ENCODE data around the gene ATP6V1G2.

Gene ATP6V1G2

DNA sequence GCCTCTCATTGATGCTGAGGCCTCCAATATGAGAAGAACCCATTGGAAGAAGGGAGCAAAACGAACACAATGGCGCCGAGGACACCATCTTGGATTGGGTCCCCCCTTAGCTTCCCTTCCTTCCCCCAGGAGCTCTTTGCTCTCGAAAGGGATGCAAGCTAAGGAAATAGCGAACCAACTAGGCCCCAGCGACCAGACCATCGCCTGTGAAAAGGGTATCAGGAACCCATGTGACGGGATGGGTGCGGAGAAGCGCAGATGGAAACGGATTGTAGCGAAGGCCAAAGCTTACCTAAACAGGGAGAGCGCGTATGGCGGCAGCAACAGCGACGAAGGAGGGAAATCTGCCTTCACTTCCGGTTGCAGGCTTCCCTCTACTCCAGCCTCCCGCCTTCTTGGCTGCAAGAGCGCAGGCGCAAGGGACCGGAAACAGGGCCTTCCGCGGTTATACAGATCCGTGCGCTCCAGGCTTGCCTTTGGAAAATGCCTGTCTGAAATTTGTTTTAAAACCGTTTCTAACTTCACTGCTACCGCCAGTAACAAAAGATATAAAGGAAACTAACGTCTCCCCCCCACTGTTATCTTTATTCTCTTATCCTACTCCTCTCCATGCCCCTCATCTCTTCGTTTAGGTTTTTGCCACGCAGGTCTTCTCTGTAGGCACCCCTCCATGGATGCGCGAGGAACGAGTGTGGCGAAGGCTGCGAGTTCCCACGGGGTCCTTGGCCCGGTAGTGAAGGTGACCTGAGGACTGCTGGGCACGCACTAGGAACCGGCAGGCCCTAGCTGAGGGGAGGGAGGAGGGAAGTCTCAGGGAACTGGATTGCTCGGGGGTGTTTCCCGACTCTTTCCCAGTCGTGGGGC, 4.5 kb downstream of the ATP6V1G2 start, which contains the start of gene DDX39B (continued):
- TF ChIP-seq ZBTB20 (tag by site-specific recombination; IDR thresholded peaks at IDR 0.05) (peak; percentile 95), ZNF701 (tag by site-specific recombination; IDR thresholded peaks at IDR 0.05) (peak; percentile 97), ZNF341 (tag by site-specific recombination; IDR thresholded peaks at IDR 0.05; ENCODE audit: low read depth) (peak; percentile 64), ZNF155 (tag by site-specific recombination; IDR thresholded peaks at IDR 0.05) (no peak), ZNF391 (tag by site-specific recombination; IDR thresholded peaks at IDR 0.05; ENCODE audit: borderline replicate concordance, low read depth) (peak; percentile 96; the same call in 1 of the 2 replicates), ZNF132 (tag by site-specific recombination; IDR thresholded peaks at IDR 0.05; ENCODE audit: borderline replicate concordance) (no peak), ZNF623 (tag by site-specific recombination; IDR thresholded peaks at IDR 0.05) (no peak; the same call in none of the 2 replicates), ZNF621 (tag by site-specific recombination; IDR thresholded peaks at IDR 0.05) (no peak), KLF7 (tag by site-specific recombination; IDR thresholded peaks at IDR 0.05; ENCODE audit: borderline replicate concordance) (no peak), ZNF23 (tag by site-specific recombination; IDR thresholded peaks at IDR 0.05; ENCODE audit: borderline replicate concordance) (no peak), ZNF529 (tag by site-specific recombination; IDR thresholded peaks at IDR 0.05; ENCODE audit: insufficient replicate concordance) (no peak), ZNF350 (tag by site-specific recombination; IDR thresholded peaks at IDR 0.05) (no peak), ZNF785 (tag by site-specific recombination; IDR thresholded peaks at IDR 0.05) (peak; percentile 47; the same call in 1 of the 2 replicates), ZNF394 (tag by site-specific recombination; IDR thresholded peaks at IDR 0.05; ENCODE audit: borderline replicate concordance) (peak; percentile 85; the same call in 1 of the 2 replicates), ZNF830 (tag by site-specific recombination; IDR thresholded peaks at IDR 0.05; ENCODE audit: low read depth) (no peak), ZNF510 (tag by site-specific recombination; IDR thresholded peaks at IDR 0.05; ENCODE audit: insufficient replicate concordance) (no peak), ZNF423 (tag by site-specific recombination; IDR thresholded peaks at IDR 0.05) (no peak)
- TF ChIP-seq, protein P1, sequence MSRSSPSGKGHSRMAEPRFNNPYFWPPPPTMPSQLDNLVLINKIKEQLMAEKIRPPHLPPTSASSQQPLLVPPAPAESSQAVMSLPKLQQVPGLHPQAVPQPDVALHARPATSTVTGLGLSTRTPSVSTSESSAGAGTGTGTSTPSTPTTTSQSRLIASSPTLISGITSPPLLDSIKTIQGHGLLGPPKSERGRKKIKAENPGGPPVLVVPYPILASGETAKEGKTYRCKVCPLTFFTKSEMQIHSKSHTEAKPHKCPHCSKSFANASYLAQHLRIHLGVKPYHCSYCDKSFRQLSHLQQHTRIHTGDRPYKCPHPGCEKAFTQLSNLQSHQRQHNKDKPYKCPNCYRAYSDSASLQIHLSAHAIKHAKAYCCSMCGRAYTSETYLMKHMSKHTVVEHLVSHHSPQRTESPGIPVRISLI (tag by site-specific recombination; IDR thresholded peaks at IDR 0.05) = no peak
- TF ChIP-seq, protein P2, sequence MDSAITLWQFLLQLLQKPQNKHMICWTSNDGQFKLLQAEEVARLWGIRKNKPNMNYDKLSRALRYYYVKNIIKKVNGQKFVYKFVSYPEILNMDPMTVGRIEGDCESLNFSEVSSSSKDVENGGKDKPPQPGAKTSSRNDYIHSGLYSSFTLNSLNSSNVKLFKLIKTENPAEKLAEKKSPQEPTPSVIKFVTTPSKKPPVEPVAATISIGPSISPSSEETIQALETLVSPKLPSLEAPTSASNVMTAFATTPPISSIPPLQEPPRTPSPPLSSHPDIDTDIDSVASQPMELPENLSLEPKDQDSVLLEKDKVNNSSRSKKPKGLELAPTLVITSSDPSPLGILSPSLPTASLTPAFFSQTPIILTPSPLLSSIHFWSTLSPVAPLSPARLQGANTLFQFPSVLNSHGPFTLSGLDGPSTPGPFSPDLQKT (IDR thresholded peaks at IDR 0.05; ENCODE audit: borderline replicate concordance, low read depth, low read length) = peak; percentile 98
- TF ChIP-seq, protein P3, sequence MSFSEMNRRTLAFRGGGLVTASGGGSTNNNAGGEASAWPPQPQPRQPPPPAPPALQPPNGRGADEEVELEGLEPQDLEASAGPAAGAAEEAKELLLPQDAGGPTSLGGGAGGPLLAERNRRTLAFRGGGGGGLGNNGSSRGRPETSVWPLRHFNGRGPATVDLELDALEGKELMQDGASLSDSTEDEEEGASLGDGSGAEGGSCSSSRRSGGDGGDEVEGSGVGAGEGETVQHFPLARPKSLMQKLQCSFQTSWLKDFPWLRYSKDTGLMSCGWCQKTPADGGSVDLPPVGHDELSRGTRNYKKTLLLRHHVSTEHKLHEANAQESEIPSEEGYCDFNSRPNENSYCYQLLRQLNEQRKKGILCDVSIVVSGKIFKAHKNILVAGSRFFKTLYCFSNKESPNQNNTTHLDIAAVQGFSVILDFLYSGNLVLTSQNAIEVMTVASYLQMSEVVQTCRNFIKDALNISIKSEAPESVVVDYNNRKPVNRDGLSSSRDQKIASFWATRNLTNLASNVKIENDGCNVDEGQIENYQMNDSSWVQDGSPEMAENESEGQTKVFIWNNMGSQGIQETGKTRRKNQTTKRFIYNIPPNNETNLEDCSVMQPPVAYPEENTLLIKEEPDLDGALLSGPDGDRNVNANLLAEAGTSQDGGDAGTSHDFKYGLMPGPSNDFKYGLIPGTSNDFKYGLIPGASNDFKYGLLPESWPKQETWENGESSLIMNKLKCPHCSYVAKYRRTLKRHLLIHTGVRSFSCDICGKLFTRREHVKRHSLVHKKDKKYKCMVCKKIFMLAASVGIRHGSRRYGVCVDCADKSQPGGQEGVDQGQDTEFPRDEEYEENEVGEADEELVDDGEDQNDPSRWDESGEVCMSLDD (tag by site-specific recombination; IDR thresholded peaks at IDR 0.05) = peak; percentile 76
- TF ChIP-seq, protein P4, sequence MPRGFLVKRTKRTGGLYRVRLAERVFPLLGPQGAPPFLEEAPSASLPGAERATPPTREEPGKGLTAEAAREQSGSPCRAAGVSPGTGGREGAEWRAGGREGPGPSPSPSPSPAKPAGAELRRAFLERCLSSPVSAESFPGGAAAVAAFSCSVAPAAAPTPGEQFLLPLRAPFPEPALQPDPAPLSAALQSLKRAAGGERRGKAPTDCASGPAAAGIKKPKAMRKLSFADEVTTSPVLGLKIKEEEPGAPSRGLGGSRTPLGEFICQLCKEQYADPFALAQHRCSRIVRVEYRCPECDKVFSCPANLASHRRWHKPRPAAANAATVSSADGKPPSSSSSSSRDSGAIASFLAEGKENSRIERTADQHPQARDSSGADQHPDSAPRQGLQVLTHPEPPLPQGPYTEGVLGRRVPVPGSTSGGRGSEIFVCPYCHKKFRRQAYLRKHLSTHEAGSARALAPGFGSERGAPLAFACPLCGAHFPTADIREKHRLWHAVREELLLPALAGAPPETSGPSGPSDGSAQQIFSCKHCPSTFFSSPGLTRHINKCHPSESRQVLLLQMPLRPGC (tag by site-specific recombination; IDR thresholded peaks at IDR 0.05) = peak; percentile 57; the same call in 1 of the 2 replicates
- TF ChIP-seq, protein P5, sequence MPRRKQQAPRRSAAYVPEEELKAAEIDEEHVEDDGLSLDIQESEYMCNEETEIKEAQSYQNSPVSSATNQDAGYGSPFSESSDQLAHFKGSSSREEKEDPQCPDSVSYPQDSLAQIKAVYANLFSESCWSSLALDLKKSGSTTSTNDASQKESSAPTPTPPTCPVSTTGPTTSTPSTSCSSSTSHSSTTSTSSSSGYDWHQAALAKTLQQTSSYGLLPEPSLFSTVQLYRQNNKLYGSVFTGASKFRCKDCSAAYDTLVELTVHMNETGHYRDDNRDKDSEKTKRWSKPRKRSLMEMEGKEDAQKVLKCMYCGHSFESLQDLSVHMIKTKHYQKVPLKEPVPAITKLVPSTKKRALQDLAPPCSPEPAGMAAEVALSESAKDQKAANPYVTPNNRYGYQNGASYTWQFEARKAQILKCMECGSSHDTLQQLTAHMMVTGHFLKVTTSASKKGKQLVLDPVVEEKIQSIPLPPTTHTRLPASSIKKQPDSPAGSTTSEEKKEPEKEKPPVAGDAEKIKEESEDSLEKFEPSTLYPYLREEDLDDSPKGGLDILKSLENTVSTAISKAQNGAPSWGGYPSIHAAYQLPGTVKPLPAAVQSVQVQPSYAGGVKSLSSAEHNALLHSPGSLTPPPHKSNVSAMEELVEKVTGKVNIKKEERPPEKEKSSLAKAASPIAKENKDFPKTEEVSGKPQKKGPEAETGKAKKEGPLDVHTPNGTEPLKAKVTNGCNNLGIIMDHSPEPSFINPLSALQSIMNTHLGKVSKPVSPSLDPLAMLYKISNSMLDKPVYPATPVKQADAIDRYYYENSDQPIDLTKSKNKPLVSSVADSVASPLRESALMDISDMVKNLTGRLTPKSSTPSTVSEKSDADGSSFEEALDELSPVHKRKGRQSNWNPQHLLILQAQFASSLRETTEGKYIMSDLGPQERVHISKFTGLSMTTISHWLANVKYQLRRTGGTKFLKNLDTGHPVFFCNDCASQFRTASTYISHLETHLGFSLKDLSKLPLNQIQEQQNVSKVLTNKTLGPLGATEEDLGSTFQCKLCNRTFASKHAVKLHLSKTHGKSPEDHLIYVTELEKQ (tag by site-specific recombination; IDR thresholded peaks at IDR 0.05; ENCODE audit: borderline replicate concordance) = no peak
- TF ChIP-seq, protein P6, sequence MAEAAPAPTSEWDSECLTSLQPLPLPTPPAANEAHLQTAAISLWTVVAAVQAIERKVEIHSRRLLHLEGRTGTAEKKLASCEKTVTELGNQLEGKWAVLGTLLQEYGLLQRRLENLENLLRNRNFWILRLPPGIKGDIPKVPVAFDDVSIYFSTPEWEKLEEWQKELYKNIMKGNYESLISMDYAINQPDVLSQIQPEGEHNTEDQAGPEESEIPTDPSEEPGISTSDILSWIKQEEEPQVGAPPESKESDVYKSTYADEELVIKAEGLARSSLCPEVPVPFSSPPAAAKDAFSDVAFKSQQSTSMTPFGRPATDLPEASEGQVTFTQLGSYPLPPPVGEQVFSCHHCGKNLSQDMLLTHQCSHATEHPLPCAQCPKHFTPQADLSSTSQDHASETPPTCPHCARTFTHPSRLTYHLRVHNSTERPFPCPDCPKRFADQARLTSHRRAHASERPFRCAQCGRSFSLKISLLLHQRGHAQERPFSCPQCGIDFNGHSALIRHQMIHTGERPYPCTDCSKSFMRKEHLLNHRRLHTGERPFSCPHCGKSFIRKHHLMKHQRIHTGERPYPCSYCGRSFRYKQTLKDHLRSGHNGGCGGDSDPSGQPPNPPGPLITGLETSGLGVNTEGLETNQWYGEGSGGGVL (tag by site-specific recombination; IDR thresholded peaks at IDR 0.05) = 0 out of 2 replicates have a peak, but pooled peaks have one; percentile 43
- TF ChIP-seq, protein P7, sequence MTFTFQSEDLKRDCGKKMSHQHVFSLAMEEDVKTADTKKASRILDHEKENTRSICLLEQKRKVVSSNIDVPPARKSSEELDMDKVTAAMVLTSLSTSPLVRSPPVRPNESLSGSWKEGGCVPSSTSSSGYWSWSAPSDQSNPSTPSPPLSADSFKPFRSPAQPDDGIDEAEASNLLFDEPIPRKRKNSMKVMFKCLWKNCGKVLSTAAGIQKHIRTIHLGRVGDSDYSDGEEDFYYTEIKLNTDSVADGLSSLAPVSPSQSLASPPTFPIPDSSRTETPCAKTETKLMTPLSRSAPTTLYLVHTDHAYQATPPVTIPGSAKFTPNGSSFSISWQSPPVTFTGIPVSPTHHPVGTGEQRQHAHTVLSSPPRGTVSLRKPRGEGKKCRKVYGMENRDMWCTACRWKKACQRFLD (tag by site-specific recombination; IDR thresholded peaks at IDR 0.05) = no peak

All from HEK293 (cell line).